CD4-positive, alpha-beta memory T cell (primary cell): ENCODE data around the gene ZNF441. TPM values are rescaled to one million over a fixed set of nuclear protein-coding genes. Genes with fewer than 3 reads are reported as not detected.

Experiments
- polyA plus RNA-seq, 2 donors: library from polyadenylated mRNA; unstranded; fragments of 300-500 nt; fragmentation: Illumina TruSeq; gene quantifications; one replicate each; pipeline ENCODE4 v1.2.3, GENCODE V29; 2021
- total RNA-seq, 2 experiments: library from RNA; stranded (reverse); gene quantifications; one replicate each; pipeline ENCODE4 v1.2.3, GENCODE V29; 2021

ZNF441 gene
- total and polyA plus RNA-seq, 4 experiments from 2014 or later, result 2.3 to 21.5 (median 13.0) TPM

Other genes starting within 250 kb of the ZNF441 start
- 10 to 100 TPM; 39.5 to 46.2 TPM for gene ECSIT, start 237.9 kb upstream of the ZNF441 start, total RNA-seq
- 10 to 100 TPM; 27.3 to 35.0 TPM for gene ECSIT, start 237.9 kb upstream of the ZNF441 start, polyA plus RNA-seq
- not detected for gene CNN1, start 228.1 kb upstream of the ZNF441 start, total RNA-seq
- not detected for gene CNN1, start 228.1 kb upstream of the ZNF441 start, polyA plus RNA-seq
- 10 to 100 TPM; 46.0 to 48.5 TPM for gene ELOF1, start 207.8 kb upstream of the ZNF441 start, total RNA-seq
- gene ELOF1, start 207.8 kb upstream of the ZNF441 start, polyA plus RNA-seq, result 10 to 100 TPM; 93.1 to 96.1 TPM
- 10 to 100 TPM; 26.8 to 30.3 TPM for gene ACP5, start 189.4 kb upstream of the ZNF441 start, total RNA-seq
- gene ACP5, start 189.4 kb upstream of the ZNF441 start, polyA plus RNA-seq, result 10 to 100 TPM; 16.9 to 23.8 TPM
- gene ZNF627, start 169.5 kb upstream of the ZNF441 start, total RNA-seq, result 10 to 100 TPM; 11.5 to 12.6 TPM
- 10 to 100 TPM in 1 of 2 donors, 1 to 10 TPM in 1; 6.8 to 10.3 TPM for gene ZNF627, start 169.5 kb upstream of the ZNF441 start, polyA plus RNA-seq
- gene ZNF823, start 28.1 kb upstream of the ZNF441 start, total RNA-seq, result 1 to 10 TPM; 4.6 to 5.4 TPM
- 1 to 10 TPM in 1 of 2 donors, under 1 TPM in 1; 0.92 to 5.3 TPM for gene ZNF823, start 28.1 kb upstream of the ZNF441 start, polyA plus RNA-seq
- 1 to 10 TPM; 2.0 to 3.0 TPM for gene ZNF491, start 31.5 kb downstream of the ZNF441 start, total RNA-seq
- under 1 TPM in 1 of 2 donors, not detected in 1; 0.34 TPM for gene ZNF491, start 31.5 kb downstream of the ZNF441 start, polyA plus RNA-seq
- gene ZNF440, start 47.3 kb downstream of the ZNF441 start, total RNA-seq, result 10 to 100 TPM; 18.0 to 18.5 TPM
- 1 to 10 TPM; 1.8 to 3.7 TPM for gene ZNF440, start 47.3 kb downstream of the ZNF441 start, polyA plus RNA-seq
- gene ZNF439, start 81.7 kb downstream of the ZNF441 start, total RNA-seq, result 10 to 100 TPM; 16.9 to 17.7 TPM
- gene ZNF439, start 81.7 kb downstream of the ZNF441 start, polyA plus RNA-seq, result 1 to 10 TPM in 1 of 2 donors, under 1 TPM in 1; 0.72 to 5.6 TPM
- 1 to 10 TPM; 7.5 to 8.5 TPM for gene ZNF69, start 120.8 kb downstream of the ZNF441 start, total RNA-seq
- 1 to 10 TPM in 1 of 2 donors, under 1 TPM in 1; 0.57 to 3.1 TPM for gene ZNF69, start 120.8 kb downstream of the ZNF441 start, polyA plus RNA-seq
- gene ZNF700, start 158.1 kb downstream of the ZNF441 start, total RNA-seq, result 10 to 100 TPM; 24.9 to 25.6 TPM
- 1 to 10 TPM; 3.2 to 5.6 TPM for gene ZNF700, start 158.1 kb downstream of the ZNF441 start, polyA plus RNA-seq
- 10 to 100 TPM; 14.3 to 16.4 TPM for gene ZNF763, start 198.0 kb downstream of the ZNF441 start, total RNA-seq
- 1 to 10 TPM; 2.6 to 3.7 TPM for gene ZNF763, start 198.0 kb downstream of the ZNF441 start, polyA plus RNA-seq